ENCODE measurements around the gene SCML2. TPM values are rescaled to one million over a fixed set of nuclear protein-coding genes. Genes with fewer than 3 reads are reported as not detected.
"Not testable (repeated sequence)": the region's sequence is repeated elsewhere in the genome, so short reads cannot be mapped to it uniquely, and the experiment has no call there.

The SCML2 gene
- total RNA-seq, 1 donor = 1.4 TPM

- Histone ChIP-seq H3K79me2 (ENCODE audit: insufficient read depth, low read length) (no peaks in the 10 kb centered on the region), H3K27me3 (ENCODE audit: insufficient read depth, low read length) (no peaks in the 10 kb centered on the region), H3K36me3 (ENCODE audit: insufficient read depth, low read length) (no peaks in the 10 kb centered on the region), H3K4me3 (ENCODE audit: insufficient read depth, low read length) (no peak overlapping the region), H2AFZ (ENCODE audit: low read length) (no peak overlapping the region), H3K9me3 (ENCODE audit: low read depth, low read length) (no peaks in the 10 kb centered on the region), H3K27ac (ENCODE audit: low read depth, low read length) (no peak overlapping the region), H3K4me1 (ENCODE audit: insufficient read depth, low read length) (peaks cover 3% of the 10 kb centered on the region), H4K20me1 (ENCODE audit: insufficient read depth, low read length) (no peaks in the 10 kb centered on the region), H3K4me2 (ENCODE audit: insufficient read depth, low read length) (no peak overlapping the region)
- DNase-seq (ENCODE audit: insufficient read length, low spot score, missing footprints) = no peak
- TF ChIP-seq, protein P1, sequence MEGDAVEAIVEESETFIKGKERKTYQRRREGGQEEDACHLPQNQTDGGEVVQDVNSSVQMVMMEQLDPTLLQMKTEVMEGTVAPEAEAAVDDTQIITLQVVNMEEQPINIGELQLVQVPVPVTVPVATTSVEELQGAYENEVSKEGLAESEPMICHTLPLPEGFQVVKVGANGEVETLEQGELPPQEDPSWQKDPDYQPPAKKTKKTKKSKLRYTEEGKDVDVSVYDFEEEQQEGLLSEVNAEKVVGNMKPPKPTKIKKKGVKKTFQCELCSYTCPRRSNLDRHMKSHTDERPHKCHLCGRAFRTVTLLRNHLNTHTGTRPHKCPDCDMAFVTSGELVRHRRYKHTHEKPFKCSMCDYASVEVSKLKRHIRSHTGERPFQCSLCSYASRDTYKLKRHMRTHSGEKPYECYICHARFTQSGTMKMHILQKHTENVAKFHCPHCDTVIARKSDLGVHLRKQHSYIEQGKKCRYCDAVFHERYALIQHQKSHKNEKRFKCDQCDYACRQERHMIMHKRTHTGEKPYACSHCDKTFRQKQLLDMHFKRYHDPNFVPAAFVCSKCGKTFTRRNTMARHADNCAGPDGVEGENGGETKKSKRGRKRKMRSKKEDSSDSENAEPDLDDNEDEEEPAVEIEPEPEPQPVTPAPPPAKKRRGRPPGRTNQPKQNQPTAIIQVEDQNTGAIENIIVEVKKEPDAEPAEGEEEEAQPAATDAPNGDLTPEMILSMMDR (IDR thresholded peaks at IDR 0.05; ENCODE audit: extremely low read depth, low read depth, low read length) = no peak
Measured at GRCh38 chrX:18389966-18390365, 35.5 kb upstream of the SCML2 start.

DNA sequence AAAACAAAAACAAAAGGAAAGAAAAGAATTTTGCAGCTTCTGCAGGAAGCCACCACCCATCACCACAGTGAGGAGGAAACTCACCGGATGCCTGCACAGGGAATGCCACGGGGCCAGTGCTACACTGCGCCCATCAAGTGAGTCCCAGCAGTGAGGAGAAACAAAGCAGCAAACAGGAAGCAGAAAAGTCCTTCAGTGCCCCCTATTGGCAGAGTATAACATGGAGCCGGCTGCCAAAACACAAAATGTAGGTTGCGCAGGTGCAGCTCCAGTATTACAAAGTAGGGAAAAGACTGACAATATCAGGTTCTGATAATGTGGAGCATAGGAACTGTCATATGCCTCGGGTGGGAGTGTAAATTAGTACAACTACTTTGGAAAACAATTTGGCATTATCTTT lies 23.3 kb upstream of the SCML2 start:
- Histone ChIP-seq H3K4me2 (ENCODE audit: insufficient read depth, low read length) (no peak overlapping the region), H3K27me3 (ENCODE audit: insufficient read depth, low read length) (no peaks in the 10 kb centered on the region), H3K4me3 (ENCODE audit: insufficient read depth, low read length) (no peak overlapping the region), H3K4me1 (ENCODE audit: insufficient read depth, low read length) (no peaks in the 10 kb centered on the region), H3K79me2 (ENCODE audit: insufficient read depth, low read length) (no peaks in the 10 kb centered on the region), H3K9me3 (ENCODE audit: low read depth, low read length) (no peaks in the 10 kb centered on the region), H3K27ac (ENCODE audit: low read depth, low read length) (no peak overlapping the region), H2AFZ (ENCODE audit: low read length) (no peak overlapping the region), H3K36me3 (ENCODE audit: insufficient read depth, low read length) (no peaks in the 10 kb centered on the region), H4K20me1 (ENCODE audit: insufficient read depth, low read length) (no peaks in the 10 kb centered on the region)
- DNase-seq (ENCODE audit: insufficient read length, low spot score, missing footprints) = no peak
- TF ChIP-seq, protein P1 (IDR thresholded peaks at IDR 0.05; ENCODE audit: extremely low read depth, low read depth, low read length) = peak; percentile 56

GRCh38 chrX:18375131-18375805 lies 20.8 kb upstream of the SCML2 start:
- H3K4me1 ChIP-seq (ENCODE audit: insufficient read depth, low read length); DNase-seq (ENCODE audit: insufficient read length, low spot score, missing footprints); H4K20me1 ChIP-seq (ENCODE audit: insufficient read depth, low read length); H3K79me2 ChIP-seq (ENCODE audit: insufficient read depth, low read length); H3K4me2 ChIP-seq (ENCODE audit: insufficient read depth, low read length); H3K27me3 ChIP-seq (ENCODE audit: insufficient read depth, low read length); H3K36me3 ChIP-seq (ENCODE audit: insufficient read depth, low read length); H3K4me3 ChIP-seq (ENCODE audit: insufficient read depth, low read length); H3K9me3 ChIP-seq (ENCODE audit: low read depth, low read length); H2AFZ ChIP-seq (ENCODE audit: low read length); H3K27ac ChIP-seq (ENCODE audit: low read depth, low read length): not testable (repeated sequence)

DNA sequence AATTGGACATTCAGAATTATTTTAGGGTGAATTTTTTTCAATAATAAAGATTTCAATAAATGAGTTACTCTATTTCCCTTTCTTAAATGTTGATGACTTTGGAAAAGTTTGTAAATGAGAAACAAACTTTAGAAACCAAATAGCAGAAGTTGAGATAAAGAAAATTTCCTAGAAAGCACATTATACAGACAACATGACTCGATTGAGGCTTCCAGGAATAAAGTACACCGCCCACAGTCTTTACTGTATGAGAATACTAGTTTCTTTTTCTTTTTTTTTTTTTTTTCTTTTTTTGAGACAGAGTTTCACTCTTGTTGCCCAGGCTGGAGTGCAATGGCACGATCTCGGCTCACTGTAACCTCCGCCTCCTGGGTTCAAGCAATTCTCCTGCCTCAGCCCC lies 14.6 kb upstream of the SCML2 start:
- H4K20me1 ChIP-seq (ENCODE audit: insufficient read depth, low read length); H3K27ac ChIP-seq (ENCODE audit: low read depth, low read length); H3K4me1 ChIP-seq (ENCODE audit: insufficient read depth, low read length); H2AFZ ChIP-seq (ENCODE audit: low read length); H3K27me3 ChIP-seq (ENCODE audit: insufficient read depth, low read length); H3K36me3 ChIP-seq (ENCODE audit: insufficient read depth, low read length); DNase-seq (ENCODE audit: insufficient read length, low spot score, missing footprints); H3K79me2 ChIP-seq (ENCODE audit: insufficient read depth, low read length); H3K4me3 ChIP-seq (ENCODE audit: insufficient read depth, low read length); H3K4me2 ChIP-seq (ENCODE audit: insufficient read depth, low read length); H3K9me3 ChIP-seq (ENCODE audit: low read depth, low read length): not testable (repeated sequence)

- H3K4me3 ChIP-seq (ENCODE audit: insufficient read depth, low read length) = no peak overlapping the region
- no peak overlapping the region for H2AFZ ChIP-seq (ENCODE audit: low read length)
- no peaks in the 10 kb centered on the region for H3K4me1 ChIP-seq (ENCODE audit: insufficient read depth, low read length)
- H3K9me3 ChIP-seq (ENCODE audit: low read depth, low read length) = no peaks in the 10 kb centered on the region
- H4K20me1 ChIP-seq (ENCODE audit: insufficient read depth, low read length) = no peaks in the 10 kb centered on the region
- no peaks in the 10 kb centered on the region for H3K36me3 ChIP-seq (ENCODE audit: insufficient read depth, low read length)
- no peak overlapping the region for H3K4me2 ChIP-seq (ENCODE audit: insufficient read depth, low read length)
- H3K27me3 ChIP-seq (ENCODE audit: insufficient read depth, low read length) = peaks cover 2% of the 10 kb centered on the region
- H3K27ac ChIP-seq (ENCODE audit: low read depth, low read length) = no peak overlapping the region
- TF ChIP-seq, protein P1 (IDR thresholded peaks at IDR 0.05; ENCODE audit: extremely low read depth, low read depth, low read length) = no peak
- DNase-seq (ENCODE audit: insufficient read length, low spot score, missing footprints) = no peak
- H3K79me2 ChIP-seq (ENCODE audit: insufficient read depth, low read length) = no peaks in the 10 kb centered on the region
Measured at GRCh38 chrX:18368402-18368801, 13.9 kb upstream of the SCML2 start.

Measured in osteoblast (primary cell).